Neural progenitor cell (in vitro differentiated cells): Measurements from ENCODE around the gene FAM163A. TPM values are rescaled to one million over a fixed set of nuclear protein-coding genes. Genes with fewer than 3 reads are reported as not detected.
A peak's percentile ranks its signal among the peaks of the same experiment; 100 is the strongest.
"Not testable (repeated sequence)": the region's sequence is repeated elsewhere in the genome, so short reads cannot be mapped to it uniquely, and the experiment has no call there.

Source experiments
- DNase-seq: peaks from one replicate; pipeline ENCODE4 v3.0.0-alpha.2; 2016; ENCODE audit warnings: low spot score
- H2AFZ ChIP-seq: fragments of 200-600 bp; sonication (generic); replicated peaks from 2 replicates; pipeline ENCODE4 v1.6.1; 2016; ENCODE audit warnings: antibody characterized with exemption
- H3F3A ChIP-seq: fragments of 200-600 bp; sonication (generic); 2 replicates; pipeline ENCODE4 v1.6.1; 2016; ENCODE audit warnings: antibody characterized with exemption, low read depth
- H3K27ac ChIP-seq: fragments of 200-600 bp; sonication (generic); 2 replicates; pipeline ENCODE4 v1.5.1; 2016; ENCODE audit warnings: mild to moderate bottlenecking
- H3K27me3 ChIP-seq: fragments of 200-600 bp; sonication (generic); 2 replicates; pipeline ENCODE4 v1.6.1; 2016; ENCODE audit warnings: mild to moderate bottlenecking, moderate library complexity
- H3K36me3 ChIP-seq: fragments of 200-600 bp; sonication (generic); 2 replicates; pipeline ENCODE4 v1.5.1; 2016
- H3K4me1 ChIP-seq: fragments of 200-600 bp; sonication (generic); 2 replicates; pipeline ENCODE4 v1.6.1; 2016; ENCODE audit warnings: mixed run types
- H3K4me2 ChIP-seq: fragments of 200-600 bp; sonication (generic); 2 replicates; pipeline ENCODE4 v1.6.1; 2016
- H3K4me3 ChIP-seq: fragments of 200-600 bp; sonication (generic); 2 replicates; pipeline ENCODE4 v1.5.1; 2016
- H3K79me2 ChIP-seq: fragments of 200-600 bp; sonication (generic); 2 replicates; pipeline ENCODE4 v1.6.1; 2016; ENCODE audit warnings: low read depth
- H3K9ac ChIP-seq: fragments of 200-600 bp; sonication (generic); 2 replicates; pipeline ENCODE4 v1.6.1; 2016
- H3K9me3 ChIP-seq: fragments of 200-600 bp; sonication (generic); 2 replicates; pipeline ENCODE4 v1.5.1; 2016; ENCODE audit warnings: low read depth
- H4K20me1 ChIP-seq: fragments of 200-600 bp; sonication (generic); 2 replicates; pipeline ENCODE4 v1.6.1; 2016; ENCODE audit warnings: low read depth
- H3K27ac Mint-ChIP-seq: 3 replicates; pipeline ENCODE4 v1.8.0; 2021; ENCODE audit warnings: mixed read lengths
- H3K27me3 Mint-ChIP-seq: 2 replicates; pipeline ENCODE4 v1.8.0; 2022; ENCODE audit warnings: low read depth, mild to moderate bottlenecking, inconsistent platforms, moderate library complexity, mixed read lengths; ENCODE audit not compliant: insufficient read depth
- H3K36me3 Mint-ChIP-seq: 3 replicates; pipeline ENCODE4 v1.8.0; 2021; ENCODE audit warnings: mixed read lengths
- H3K4me1 Mint-ChIP-seq: 3 replicates; pipeline ENCODE4 v1.8.0; 2021; ENCODE audit warnings: mixed read lengths
- H3K4me3 Mint-ChIP-seq: 3 replicates; pipeline ENCODE4 v1.8.0; 2021; ENCODE audit warnings: mild to moderate bottlenecking, moderate library complexity, mixed read lengths
- H3K9me3 Mint-ChIP-seq: 3 replicates; pipeline ENCODE4 v1.8.0; 2020; ENCODE audit warnings: mixed read lengths
- EZH2 ChIP-seq: fragments of 200-600 bp; sonication (generic); IDR thresholded peaks from 2 replicates; pipeline ENCODE4 v1.6.1; 2017; ENCODE audit warnings: antibody characterized with exemption, mild to moderate bottlenecking, moderate library complexity
- EZH2phosphoT487 ChIP-seq: fragments of 200-600 bp; sonication (generic); IDR thresholded peaks from 2 replicates; pipeline ENCODE4 v1.6.1; 2017; ENCODE audit warnings: antibody characterized with exemption
- total RNA-seq: library from RNA; depleted of rRNA; stranded (reverse); fragments of >200 nt; gene quantifications from 2 replicates; pipeline ENCODE4 v1.2.3, GENCODE V29; 2015; ENCODE audit warnings: low replicate concordance
- TF ChIP-seq, protein P1 (sequence below): fragments of 200-600 bp; sonication (generic); IDR thresholded peaks from 2 replicates; pipeline ENCODE4 v1.5.1; 2017; ENCODE audit warnings: antibody characterized with exemption, mild to moderate bottlenecking

FAM163A gene
- total RNA-seq, 1 donor from 2014 or later, result 0.11 TPM

GRCh38 chr1:179831225-179831624, 88.1 kb downstream of the FAM163A start:
- Histone ChIP-seq H3K9ac (no peak overlapping the region), H3K36me3 (no peaks in the 10 kb centered on the region), H3K79me2 (no peaks in the 10 kb centered on the region), H3K9me3 (no peaks in the 10 kb centered on the region), H4K20me1 (no peaks in the 10 kb centered on the region), H3F3A (peaks cover 7% of the 10 kb centered on the region), H3K27ac (no peak overlapping the region), H3K4me1 (peaks cover 10% of the 10 kb centered on the region), H2AFZ (no peak overlapping the region), H3K4me2 (no peak overlapping the region), H3K27me3 (no peaks in the 10 kb centered on the region), H3K4me3 (no peak overlapping the region)
- H3K4me1 Mint-ChIP-seq, result peaks cover 10% of the 10 kb centered on the region
- H3K27ac Mint-ChIP-seq, result peak overlapping the region; percentile 50
- no peak for DNase-seq
- peaks cover 4% of the 10 kb centered on the region for H3K36me3 Mint-ChIP-seq
- peaks cover 5% of the 10 kb centered on the region for H3K27me3 Mint-ChIP-seq
- H3K4me3 Mint-ChIP-seq, result no peak overlapping the region
- H3K9me3 Mint-ChIP-seq, result no peaks in the 10 kb centered on the region
- TF ChIP-seq, protein P1, sequence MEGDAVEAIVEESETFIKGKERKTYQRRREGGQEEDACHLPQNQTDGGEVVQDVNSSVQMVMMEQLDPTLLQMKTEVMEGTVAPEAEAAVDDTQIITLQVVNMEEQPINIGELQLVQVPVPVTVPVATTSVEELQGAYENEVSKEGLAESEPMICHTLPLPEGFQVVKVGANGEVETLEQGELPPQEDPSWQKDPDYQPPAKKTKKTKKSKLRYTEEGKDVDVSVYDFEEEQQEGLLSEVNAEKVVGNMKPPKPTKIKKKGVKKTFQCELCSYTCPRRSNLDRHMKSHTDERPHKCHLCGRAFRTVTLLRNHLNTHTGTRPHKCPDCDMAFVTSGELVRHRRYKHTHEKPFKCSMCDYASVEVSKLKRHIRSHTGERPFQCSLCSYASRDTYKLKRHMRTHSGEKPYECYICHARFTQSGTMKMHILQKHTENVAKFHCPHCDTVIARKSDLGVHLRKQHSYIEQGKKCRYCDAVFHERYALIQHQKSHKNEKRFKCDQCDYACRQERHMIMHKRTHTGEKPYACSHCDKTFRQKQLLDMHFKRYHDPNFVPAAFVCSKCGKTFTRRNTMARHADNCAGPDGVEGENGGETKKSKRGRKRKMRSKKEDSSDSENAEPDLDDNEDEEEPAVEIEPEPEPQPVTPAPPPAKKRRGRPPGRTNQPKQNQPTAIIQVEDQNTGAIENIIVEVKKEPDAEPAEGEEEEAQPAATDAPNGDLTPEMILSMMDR, result no peak
- TF ChIP-seq EZH2phosphoT487 (no peak), EZH2 (no peak)

- H3K36me3 Mint-ChIP-seq, result peaks cover 4% of the 10 kb centered on the region
- H3K27me3 Mint-ChIP-seq, result peaks cover 5% of the 10 kb centered on the region
- Histone ChIP-seq H4K20me1 (no peaks in the 10 kb centered on the region), H3K4me2 (no peak overlapping the region), H3K27ac (no peak overlapping the region), H3K27me3 (no peaks in the 10 kb centered on the region), H3K79me2 (no peaks in the 10 kb centered on the region), H3K4me1 (peaks cover 10% of the 10 kb centered on the region), H3K4me3 (no peak overlapping the region), H2AFZ (no peak overlapping the region), H3K9me3 (no peaks in the 10 kb centered on the region), H3K36me3 (no peaks in the 10 kb centered on the region), H3F3A (peaks cover 7% of the 10 kb centered on the region), H3K9ac (no peak overlapping the region)
- no peaks in the 10 kb centered on the region for H3K9me3 Mint-ChIP-seq
- TF ChIP-seq EZH2, result no peak
- TF ChIP-seq, protein P1, result no peak
- TF ChIP-seq EZH2phosphoT487, result no peak
- peaks cover 10% of the 10 kb centered on the region for H3K4me1 Mint-ChIP-seq
- DNase-seq, result no peak
- H3K4me3 Mint-ChIP-seq, result no peak overlapping the region
- H3K27ac Mint-ChIP-seq, result peak overlapping the region; percentile 50
These were observed 89.0 kb downstream of the FAM163A start for GRCh38 chr1:179831852-179832699.

DNA sequence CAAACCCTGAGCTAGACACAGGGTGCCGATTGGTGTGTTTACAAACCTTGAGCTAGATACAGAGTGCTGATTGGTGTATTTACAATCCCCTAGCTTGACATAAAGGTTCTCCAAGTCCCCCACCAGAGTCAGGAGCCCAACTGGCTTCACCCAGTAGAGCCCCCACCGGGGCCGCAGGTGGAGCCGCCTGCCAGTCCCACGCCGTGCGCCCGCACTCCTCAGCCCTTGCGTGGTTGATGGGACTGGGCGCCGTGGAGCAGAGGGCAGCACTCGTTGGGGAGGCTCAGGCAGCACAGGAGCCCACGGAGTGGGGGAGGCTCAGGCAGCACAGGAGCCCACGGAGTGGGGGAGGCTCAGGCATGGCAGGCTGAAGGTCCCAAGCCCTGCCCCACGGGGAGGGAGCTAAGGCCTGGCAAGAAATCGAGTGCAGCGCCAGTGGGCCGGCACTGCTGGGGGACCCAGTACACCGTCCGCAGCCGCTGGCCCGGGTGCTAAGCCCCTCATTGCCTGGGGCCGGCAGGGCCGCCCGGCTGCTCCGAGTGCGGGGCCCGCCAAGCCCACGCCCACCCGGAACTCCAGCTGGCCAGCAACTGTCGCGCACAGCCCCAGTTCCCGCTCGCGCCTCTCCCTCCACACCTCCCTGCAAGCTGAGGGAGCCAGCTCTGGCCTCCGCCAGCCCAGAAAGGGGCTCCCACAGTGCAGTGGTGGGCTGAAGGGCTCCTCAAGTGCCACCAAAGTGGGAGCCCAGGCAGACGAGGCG, 93.8 kb downstream of the FAM163A start:
- not testable (repeated sequence) for H3K9me3 ChIP-seq, H3K9ac ChIP-seq, H3K9me3 Mint-ChIP-seq, H3K79me2 ChIP-seq, H3F3A ChIP-seq, H2AFZ ChIP-seq, H3K4me1 Mint-ChIP-seq, H3K36me3 Mint-ChIP-seq, H4K20me1 ChIP-seq, H3K27me3 ChIP-seq, H3K4me3 ChIP-seq, H3K4me2 ChIP-seq, H3K27ac ChIP-seq, DNase-seq, H3K27me3 Mint-ChIP-seq, H3K4me3 Mint-ChIP-seq, H3K36me3 ChIP-seq, H3K27ac Mint-ChIP-seq
- H3K4me1 ChIP-seq, result peaks cover 10% of the 10 kb centered on the region
